H1 (cell line): ENCODE results near the gene KCP. TPM values are rescaled to one million over a fixed set of nuclear protein-coding genes. Genes with fewer than 3 reads are reported as not detected.

Source experiments
- CTCF ChIA-PET: fragments of 300-600 bp; sonication (Branson Sonifier 250); formaldehyde crosslinking; loops from one replicate; lab custom pipeline; 2021; ENCODE audit not compliant: partially characterized antibody; lab: Charles Lee
- POLR2A ChIA-PET: fragments of 300-600 bp; sonication (Branson Sonifier 250); formaldehyde crosslinking; loops from one replicate; lab custom pipeline; 2021; ENCODE audit warnings: inconsistent platforms; ENCODE audit not compliant: partially characterized antibody; lab: Charles Lee
- DNase-seq, 2 experiments: peaks; one replicate each; pipeline versions ENCODE4 v3.0.0 to v3.0.0-alpha.2; 2010 to 2022; ENCODE audit warnings: low spot score in 2 of 2, low read depth in 1 of 2, mixed read lengths in 1 of 2
- FAIRE-seq: peaks from 2 replicates; lab custom pipeline; 2011; peaks lifted over from hg19 to GRCh38; lab: Jason Lieb, UNC
- H2AFZ ChIP-seq: 2 replicates; pipeline ENCODE4 v1.8.1; 2012; ENCODE audit warnings: low read length, inconsistent platforms
- H2AK5ac ChIP-seq: 2 replicates; pipeline ENCODE4 v1.6.1; 2013; ENCODE audit warnings: low read depth, low read length
- H2BK120ac ChIP-seq: replicated peaks from 2 replicates; pipeline ENCODE3; 2013; ENCODE audit warnings: low read depth, low read length, inconsistent platforms
- H2BK12ac ChIP-seq: 2 replicates; pipeline ENCODE4 v1.6.1; 2013; ENCODE audit warnings: low read depth, low read length
- H2BK15ac ChIP-seq: 2 replicates; pipeline ENCODE4 v1.6.1; 2013; ENCODE audit warnings: low read length
- H2BK20ac ChIP-seq: 2 replicates; pipeline ENCODE4 v1.6.1; 2013; ENCODE audit warnings: low read length
- H2BK5ac ChIP-seq: 2 replicates; pipeline ENCODE4 v1.6.1; 2013; ENCODE audit warnings: low read depth, low read length
- H3K14ac ChIP-seq: 2 replicates; pipeline ENCODE4 v1.6.1; 2013; ENCODE audit warnings: inconsistent platforms; ENCODE audit not compliant: insufficient read length
- H3K18ac ChIP-seq: 2 replicates; pipeline ENCODE4 v1.6.1; 2013; ENCODE audit warnings: low read length; ENCODE audit errors: extremely low read depth
- H3K23ac ChIP-seq: 2 replicates; pipeline ENCODE4 v1.6.1; 2013; ENCODE audit warnings: inconsistent platforms; ENCODE audit not compliant: insufficient read length
- H3K23me2 ChIP-seq: 2 replicates; pipeline ENCODE4 v1.6.1; 2013; ENCODE audit warnings: low read depth, low read length
- H3K27ac ChIP-seq: 2 replicates; pipeline ENCODE4 v1.6.1; 2011; ENCODE audit warnings: low read depth, low read length, inconsistent platforms
- H3K27me3 ChIP-seq, 4 experiments: replicated peaks in 1 of 4; 1 replicate in 1 of 4; 2 replicates in 3 of 4; pipeline versions ENCODE4 v1.6.1 to v1.8.1; 2011 to 2013; ENCODE audit warnings: low read length in 3 of 4, mild to moderate bottlenecking in 3 of 4, inconsistent platforms in 2 of 4, mixed read lengths in 2 of 4, moderate library complexity in 1 of 4; ENCODE audit not compliant: control insufficient read depth in 3 of 4, insufficient read depth in 3 of 4; ENCODE audit errors: extremely low read depth in 1 of 4
- H3K36me3 ChIP-seq, 4 experiments: 2 replicates each; pipeline versions ENCODE4 v1.6.1 to v1.8.1; 2011 to 2013; ENCODE audit warnings: mild to moderate bottlenecking in 4 of 4, low read length in 3 of 4, moderate library complexity in 2 of 4, control low read depth in 1 of 4, inconsistent platforms in 1 of 4; ENCODE audit not compliant: insufficient read depth in 4 of 4, control insufficient read depth in 2 of 4
- H3K4ac ChIP-seq: replicated peaks from 2 replicates; pipeline ENCODE3; 2013; ENCODE audit warnings: low read length, low read depth, mixed read lengths, inconsistent platforms; ENCODE audit not compliant: insufficient read length
- H3K4me1 ChIP-seq, 4 experiments: replicated peaks in 1 of 4; 1 replicate in 1 of 4; 2 replicates in 3 of 4; pipeline versions ENCODE4 v1.6.1 to v1.8.1; 2011 to 2013; ENCODE audit warnings: low read length in 3 of 4, inconsistent platforms in 2 of 4, mixed read lengths in 1 of 4; ENCODE audit not compliant: insufficient read depth in 4 of 4, control insufficient read depth in 3 of 4
- H3K4me2 ChIP-seq, 2 experiments: 2 replicates each; pipeline versions ENCODE4 v1.6.1 to v1.8.1; 2011 to 2013; ENCODE audit warnings: low read depth in 2 of 2, low read length in 2 of 2, control low read depth in 1 of 2, inconsistent platforms in 1 of 2, mild to moderate bottlenecking in 1 of 2; ENCODE audit not compliant: insufficient read depth in 1 of 2
- H3K4me3 ChIP-seq, 4 experiments: fragments of 200-600, 300-600 bp in 1 of 4; sonication (generic), shearing (Covaris generic), sonication (Bioruptor Twin) in 1 of 4; 2 replicates each; pipeline versions ENCODE4 v1.5.1 to v1.8.1; 2011 to 2016; ENCODE audit warnings: low read length in 4 of 4, low read depth in 3 of 4, control low read depth in 2 of 4, inconsistent platforms in 2 of 4, mild to moderate bottlenecking in 2 of 4, mixed read lengths in 1 of 4, moderate library complexity in 1 of 4; ENCODE audit not compliant: insufficient read depth in 2 of 4; ENCODE audit errors: extremely low read depth in 1 of 4
- H3K56ac ChIP-seq: replicated peaks from 2 replicates; pipeline ENCODE3; 2013; ENCODE audit warnings: low read depth, mild to moderate bottlenecking, mixed read lengths, low read length, inconsistent platforms; ENCODE audit not compliant: insufficient read length
- H3K79me1 ChIP-seq: 2 replicates; pipeline ENCODE4 v1.6.1; 2013; ENCODE audit warnings: low read depth, low read length, control low read depth
- H3K79me2 ChIP-seq, 2 experiments: 2 replicates each; pipeline versions ENCODE4 v1.6.1 to v1.8.1; 2012 to 2013; ENCODE audit warnings: low read length in 2 of 2, mild to moderate bottlenecking in 2 of 2, inconsistent platforms in 1 of 2; ENCODE audit not compliant: insufficient read depth in 2 of 2, control insufficient read depth in 1 of 2
- H3K9ac ChIP-seq, 4 experiments: replicated peaks in 1 of 4; 1 replicate in 1 of 4; 2 replicates in 3 of 4; pipeline versions ENCODE4 v1.6.1 to v1.8.1; 2011 to 2013; ENCODE audit warnings: low read depth in 3 of 4, low read length in 3 of 4, control low read depth in 2 of 4, mild to moderate bottlenecking in 2 of 4, moderate library complexity in 2 of 4, inconsistent platforms in 1 of 4; ENCODE audit errors: extremely low read depth in 1 of 4
- H3K9me3 ChIP-seq, 2 experiments: 2 replicates each; pipeline versions ENCODE4 v1.6.1 to v1.8.1; 2012 to 2013; ENCODE audit warnings: mild to moderate bottlenecking in 2 of 2, moderate library complexity in 2 of 2, control low read depth in 1 of 2, inconsistent platforms in 1 of 2, low read depth in 1 of 2, low read length in 1 of 2, mixed read lengths in 1 of 2; ENCODE audit not compliant: insufficient read depth in 2 of 2
- H4K20me1 ChIP-seq, 2 experiments: replicated peaks in 1 of 2; 2 replicates each; pipeline versions ENCODE3 to v1.8.1; 2011 to 2013; ENCODE audit warnings: inconsistent platforms in 2 of 2, low read length in 2 of 2, mild to moderate bottlenecking in 1 of 2; ENCODE audit not compliant: insufficient read depth in 2 of 2, control insufficient read depth in 1 of 2
- H4K5ac ChIP-seq: 2 replicates; pipeline ENCODE4 v1.6.1; 2013; ENCODE audit warnings: low read length, low read depth, mixed read lengths, inconsistent platforms; ENCODE audit not compliant: insufficient read length
- H4K8ac ChIP-seq: 2 replicates; pipeline ENCODE4 v1.8.0; 2013; ENCODE audit warnings: mild to moderate bottlenecking, moderate library complexity, low read length, inconsistent platforms; ENCODE audit not compliant: insufficient read depth; ENCODE audit errors: extremely low read depth
- H4K91ac ChIP-seq: replicated peaks from 2 replicates; pipeline ENCODE3; 2013; ENCODE audit warnings: low read length, mixed read lengths, inconsistent platforms; ENCODE audit not compliant: insufficient read length
- FOSL1 ChIP-seq: IDR thresholded peaks from 2 replicates; pipeline ENCODE4 v1.6.1; 2011; ENCODE audit warnings: mild to moderate bottlenecking, low read depth, low read length, moderate library complexity; ENCODE audit not compliant: insufficient read depth
- GTF2F1 ChIP-seq: IDR thresholded peaks from 2 replicates; pipeline ENCODE4 v1.6.1; 2012; ENCODE audit warnings: low read depth, low read length, improper control_type of control experiment, borderline replicate concordance
- HDAC6 ChIP-seq: IDR thresholded peaks from one replicate; pipeline ENCODE4 v1.7.1; 2012; ENCODE audit warnings: low read depth, mild to moderate bottlenecking, inconsistent platforms, low read length, moderate library complexity
- KDM1A ChIP-seq: fragments of 200-600, 300-600 bp; sonication (generic); IDR thresholded peaks from 2 replicates; pipeline ENCODE4 v1.7.1; 2016; ENCODE audit warnings: mild to moderate bottlenecking, low read length, borderline replicate concordance
- RAD21 ChIP-seq, 2 experiments: IDR thresholded peaks in 1 of 2; conservative IDR thresholded peaks in 1 of 2; 2 replicates each; pipeline ENCODE4 v1.6.1; 2011; ENCODE audit warnings: low read depth in 2 of 2, low read length in 2 of 2, improper control_type of control experiment in 1 of 2, inconsistent platforms in 1 of 2, mild to moderate bottlenecking in 1 of 2, moderate library complexity in 1 of 2
- SIRT6 ChIP-seq: IDR thresholded peaks from one replicate; pipeline ENCODE4 v1.7.1; 2012; ENCODE audit warnings: low read length, inconsistent platforms
- SRF ChIP-seq: IDR thresholded peaks from 2 replicates; pipeline ENCODE4 v1.6.1; 2011; ENCODE audit warnings: mild to moderate bottlenecking, low read depth, low read length, moderate library complexity
- SUZ12 ChIP-seq: fragments of 200-600 bp; sonication (generic); IDR thresholded peaks from 2 replicates; pipeline ENCODE4 v1.6.1; 2012; ENCODE audit warnings: mild to moderate bottlenecking, inconsistent platforms, low read length, moderate library complexity, mixed read lengths
- ZNF274 ChIP-seq: IDR thresholded peaks from 2 replicates; pipeline ENCODE4 v1.7.0; 2012; ENCODE audit warnings: low read length, borderline replicate concordance; ENCODE audit errors: extremely low read depth
- WGBS, 2 experiments: shearing (Covaris generic) in 1 of 2; methylation state at CpG; one replicate each; pipeline versions ENCODE4 v1.1.6 to v1.1.7; 2013 to 2015; ENCODE audit warnings: low lambda C conversion rate in 2 of 2, mixed read lengths in 2 of 2, inconsistent platforms in 1 of 2, low coverage in 1 of 2, missing lambda C conversion rate in 1 of 2; ENCODE audit not compliant: insufficient replicate concordance in 2 of 2, insufficient coverage in 1 of 2, insufficient read length in 1 of 2; ENCODE audit errors: extremely low coverage in 1 of 2, missing lambda C conversion rate in 1 of 2; 5-methylcytosine and 5-hydroxymethylcytosine counted together
- polyA plus RNA-seq, 7 experiments: library from polyadenylated mRNA; depleted of rRNA in 3 of 7; stranded (reverse) in 5 of 7; unstranded in 2 of 7; fragments of >200 nt in 5 of 7; fragments of 200-250 nt in 2 of 7; gene quantifications; 1 replicate in 5 of 7; 2 replicates in 1 of 7; 4 replicates in 1 of 7; pipeline versions ENCODE4 v1.2.1 to v1.2.3, GENCODE V29; 2011 to 2013; ENCODE audit warnings: missing spikeins in 2 of 7, mixed read lengths in 2 of 7
- total RNA-seq: library from RNA; stranded (reverse); fragmentation: NEBNext Ultra II Directional; extraction: Animal tissue kit (Norgen Biotek cat#: 25700); gene quantifications from 2 replicates; pipeline ENCODE4 v1.2.1, GENCODE V29; 2021
- TF ChIP-seq, protein P1 (sequence below): IDR thresholded peaks from 2 replicates; pipeline ENCODE4 v1.6.1; 2012; ENCODE audit warnings: inconsistent platforms

Gene KCP
- total and polyA plus RNA-seq, 2 of the 8 experiments (the other 6 are each of a cell fraction or from before 2014, with no cell fraction given), result 1.3 to 2.0 TPM

DNA sequence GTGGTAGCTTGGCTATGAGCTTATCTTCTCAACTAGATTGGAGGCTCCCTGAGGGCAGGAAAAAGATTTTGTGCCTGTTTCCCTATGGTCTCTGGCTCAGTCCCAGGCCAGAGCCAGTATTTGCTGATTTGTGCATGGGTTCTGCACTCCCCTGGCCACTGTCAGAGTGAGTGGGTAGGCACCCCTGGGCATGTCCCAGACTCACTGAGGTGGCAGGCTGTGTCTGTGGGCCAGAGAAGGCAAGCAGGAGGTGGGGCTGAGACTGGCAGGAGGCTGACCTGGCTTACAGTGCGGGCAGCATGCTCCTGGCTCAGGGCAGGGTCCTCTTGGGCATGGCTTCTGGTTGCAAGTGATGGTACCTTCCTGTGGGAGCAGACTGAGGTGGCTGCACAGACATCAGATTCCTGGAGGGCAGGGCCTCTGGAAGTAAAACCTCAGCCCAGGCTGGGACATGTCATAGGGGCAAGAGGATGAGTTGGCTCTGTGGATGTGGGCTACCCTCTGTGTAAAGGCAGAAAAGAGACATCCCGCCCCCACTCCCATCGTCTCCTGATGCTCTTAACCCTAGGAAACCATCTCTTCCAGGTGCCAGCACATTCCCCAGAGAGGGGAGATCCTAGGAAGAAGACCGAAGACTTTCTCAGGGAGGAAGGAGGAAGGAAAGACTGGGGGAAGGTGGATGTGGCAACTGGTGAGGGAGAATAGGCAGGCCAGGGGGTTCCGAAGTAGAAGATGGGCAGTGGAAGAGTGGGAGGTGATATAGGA, 4.3 kb downstream of the KCP start:
- no peak overlapping the region for H2BK15ac ChIP-seq
- no peaks in the 10 kb centered on the region for H3K79me2 ChIP-seq
- DNase-seq (no peak), FAIRE-seq (no peak)
- H2AFZ ChIP-seq, result no peak overlapping the region
- POLR2A ChIA-PET, result interaction anchor here (1.5 kb wide), 1 partner anchor 40 kb away, joined by 3 read pairs; no protein-coding TSS in a partner anchor
- H3K18ac ChIP-seq, result no peak overlapping the region
- no peaks in the 10 kb centered on the region for H3K79me1 ChIP-seq
- 93% methylated on average over 5 of the region's 5 CpGs; no CpG with 5 or more reads in 1 of the 2 experiments for WGBS, 2 experiments
- H2BK20ac ChIP-seq, result no peak overlapping the region
- no peaks in the 10 kb centered on the region for H4K20me1 ChIP-seq
- CTCF ChIA-PET, result interaction anchor here (1.1 to 2.0 kb wide), 5 partner anchors 10 to 49 kb away, joined by 3 to 7 read pairs (median 5); no protein-coding TSS in a partner anchor
- no peak overlapping the region for H3K4me3 ChIP-seq
- H2BK120ac ChIP-seq, result no peak overlapping the region
- no peak overlapping the region for H3K27ac ChIP-seq
- no peak overlapping the region for H3K14ac ChIP-seq
- H2BK12ac ChIP-seq, result no peak overlapping the region
- no peak overlapping the region for H2AK5ac ChIP-seq
- H3K36me3 ChIP-seq, result no peaks in the 10 kb centered on the region
- H4K8ac ChIP-seq, result no peak overlapping the region; the same call in 1 of the 2 replicates
- H3K4me1 ChIP-seq, result peaks cover 4 to 22% (median 10%) of the 10 kb centered on the region in 4 experiments
- no peak overlapping the region for H2BK5ac ChIP-seq
- no peak overlapping the region for H3K4ac ChIP-seq
- H3K23ac ChIP-seq, result no peak overlapping the region
- H3K9ac ChIP-seq, result no peak overlapping the region
- no peak overlapping the region for H3K56ac ChIP-seq
- no peaks in the 10 kb centered on the region for H3K9me3 ChIP-seq
- H4K5ac ChIP-seq, result no peak overlapping the region
- peaks cover 3 to 28% (median 23%) of the 10 kb centered on the region in 4 experiments; a peak in 6 of 7 replicates for H3K27me3 ChIP-seq
- no peak overlapping the region for H3K4me2 ChIP-seq
- H4K91ac ChIP-seq, result no peak overlapping the region
- peaks cover 11% of the 10 kb centered on the region; the same call in 1 of the 2 replicates for H3K23me2 ChIP-seq
- no peak for TF ChIP-seq SUZ12
- no peak for TF ChIP-seq ZNF274
- no peak for TF ChIP-seq KDM1A
- TF ChIP-seq, protein P1, sequence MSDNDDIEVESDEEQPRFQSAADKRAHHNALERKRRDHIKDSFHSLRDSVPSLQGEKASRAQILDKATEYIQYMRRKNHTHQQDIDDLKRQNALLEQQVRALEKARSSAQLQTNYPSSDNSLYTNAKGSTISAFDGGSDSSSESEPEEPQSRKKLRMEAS, result no peak
- no peak for TF ChIP-seq SRF
- TF ChIP-seq GTF2F1, result no peak
- TF ChIP-seq SIRT6, result no peak
- no peak for TF ChIP-seq RAD21 (IDR thresholded peaks at IDR 0.05 in 1 of 2, conservative IDR thresholded peaks at IDR 0.05 in 1 of 2; ENCODE audit: low read depth in 2 of 2, low read length in 2 of 2)
- TF ChIP-seq HDAC6, result no peak
- TF ChIP-seq FOSL1, result no peak
